Measurements from ENCODE around the gene RAF1. TPM values are rescaled to one million over a fixed set of nuclear protein-coding genes. Genes with fewer than 3 reads are reported as not detected.

The RAF1 gene
- polyA plus RNA-seq, 2 of the 4 experiments (the other 2 are of a cell fraction) = 56.2 to 94.6 TPM

DNA sequence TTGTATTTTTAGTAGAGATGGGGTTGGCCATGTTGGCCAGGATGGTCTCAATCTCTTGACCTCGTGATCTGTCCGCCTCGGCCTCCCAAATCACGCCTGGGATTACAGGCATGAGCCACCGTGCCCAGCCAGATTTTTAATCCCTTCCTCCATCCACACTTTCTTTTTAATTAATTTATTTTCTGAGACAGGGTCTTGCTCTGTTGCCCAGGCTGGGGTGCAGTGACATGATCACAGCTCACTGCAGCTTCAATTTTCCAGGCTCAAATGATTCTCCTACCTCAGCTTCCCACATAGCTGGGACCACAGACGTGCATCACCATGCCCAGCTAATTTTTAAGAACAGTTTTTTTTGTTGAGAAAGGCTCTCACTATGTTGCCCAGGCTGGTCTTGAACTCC is 43.6 kb downstream of the RAF1 start:
- DNase-seq (ENCODE audit: low read depth in 1 of 2, low spot score in 1 of 2) (no peak), FAIRE-seq (no peak), ATAC-seq (no peak)
- Histone ChIP-seq H3K4me3 (no peak overlapping the region), H3K4me2 (no peak overlapping the region), H3K9me3 (no peaks in the 10 kb centered on the region), H3K27ac (no peak overlapping the region), H3K4me1 (0 out of 3 replicates have a peak, but pooled peaks cover 4% of the 10 kb centered on the region)
- POLR2A ChIA-PET = no interaction called here
- CTCF ChIA-PET = no interaction called here
- 96% methylated on average over 6 of the region's 6 CpGs for WGBS (ENCODE audit: missing lambda C conversion rate)
- TF ChIP-seq, protein P1, sequence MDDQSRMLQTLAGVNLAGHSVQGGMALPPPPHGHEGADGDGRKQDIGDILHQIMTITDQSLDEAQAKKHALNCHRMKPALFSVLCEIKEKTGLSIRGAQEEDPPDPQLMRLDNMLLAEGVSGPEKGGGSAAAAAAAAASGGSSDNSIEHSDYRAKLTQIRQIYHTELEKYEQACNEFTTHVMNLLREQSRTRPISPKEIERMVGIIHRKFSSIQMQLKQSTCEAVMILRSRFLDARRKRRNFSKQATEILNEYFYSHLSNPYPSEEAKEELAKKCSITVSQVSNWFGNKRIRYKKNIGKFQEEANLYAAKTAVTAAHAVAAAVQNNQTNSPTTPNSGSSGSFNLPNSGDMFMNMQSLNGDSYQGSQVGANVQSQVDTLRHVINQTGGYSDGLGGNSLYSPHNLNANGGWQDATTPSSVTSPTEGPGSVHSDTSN (IDR thresholded peaks at IDR 0.05) = no peak
- TF ChIP-seq CHD4 (IDR thresholded peaks at IDR 0.05; ENCODE audit: borderline replicate concordance) (no peak), ESRRA (IDR thresholded peaks at IDR 0.05; ENCODE audit: borderline replicate concordance, low read length) (no peak)

- Histone ChIP-seq H3K9me3 (no peaks in the 10 kb centered on the region), H3K4me2 (no peak overlapping the region), H3K4me1 (0 out of 3 replicates have a peak, but pooled peaks cover 4% of the 10 kb centered on the region), H3K27ac (no peak overlapping the region), H3K4me3 (no peak overlapping the region)
- TF ChIP-seq HDAC2 (IDR thresholded peaks at IDR 0.05) (no peak), MYC (IDR thresholded peaks at IDR 0.05; ENCODE audit: borderline replicate concordance, low read length) (no peak), SMC3 (IDR thresholded peaks at IDR 0.05) (no peak), HOXB5 (CRISPR knock-in tag; IDR thresholded peaks at IDR 0.05) (no peak), RARB (CRISPR knock-in tag; IDR thresholded peaks at IDR 0.05) (no peak), ZSCAN20 (CRISPR knock-in tag; IDR thresholded peaks at IDR 0.05) (no peak), TFCP2L1 (CRISPR knock-in tag; IDR thresholded peaks at IDR 0.05) (no peak), EHF (CRISPR knock-in tag; IDR thresholded peaks at IDR 0.05) (no peak), CEBPB (IDR thresholded peaks at IDR 0.05) (no peak), GATA3 (IDR thresholded peaks at IDR 0.05; ENCODE audit: borderline replicate concordance) (no peak), RFX5 (IDR thresholded peaks at IDR 0.05) (no peak), HEYL (CRISPR knock-in tag; IDR thresholded peaks at IDR 0.05) (no peak), RCOR1 (IDR thresholded peaks at IDR 0.05; ENCODE audit: low read depth, low read length) (no peak)
- TF ChIP-seq, protein P2, sequence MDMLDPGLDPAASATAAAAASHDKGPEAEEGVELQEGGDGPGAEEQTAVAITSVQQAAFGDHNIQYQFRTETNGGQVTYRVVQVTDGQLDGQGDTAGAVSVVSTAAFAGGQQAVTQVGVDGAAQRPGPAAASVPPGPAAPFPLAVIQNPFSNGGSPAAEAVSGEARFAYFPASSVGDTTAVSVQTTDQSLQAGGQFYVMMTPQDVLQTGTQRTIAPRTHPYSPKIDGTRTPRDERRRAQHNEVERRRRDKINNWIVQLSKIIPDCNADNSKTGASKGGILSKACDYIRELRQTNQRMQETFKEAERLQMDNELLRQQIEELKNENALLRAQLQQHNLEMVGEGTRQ (IDR thresholded peaks at IDR 0.05) = no peak
- TF ChIP-seq, protein P3, sequence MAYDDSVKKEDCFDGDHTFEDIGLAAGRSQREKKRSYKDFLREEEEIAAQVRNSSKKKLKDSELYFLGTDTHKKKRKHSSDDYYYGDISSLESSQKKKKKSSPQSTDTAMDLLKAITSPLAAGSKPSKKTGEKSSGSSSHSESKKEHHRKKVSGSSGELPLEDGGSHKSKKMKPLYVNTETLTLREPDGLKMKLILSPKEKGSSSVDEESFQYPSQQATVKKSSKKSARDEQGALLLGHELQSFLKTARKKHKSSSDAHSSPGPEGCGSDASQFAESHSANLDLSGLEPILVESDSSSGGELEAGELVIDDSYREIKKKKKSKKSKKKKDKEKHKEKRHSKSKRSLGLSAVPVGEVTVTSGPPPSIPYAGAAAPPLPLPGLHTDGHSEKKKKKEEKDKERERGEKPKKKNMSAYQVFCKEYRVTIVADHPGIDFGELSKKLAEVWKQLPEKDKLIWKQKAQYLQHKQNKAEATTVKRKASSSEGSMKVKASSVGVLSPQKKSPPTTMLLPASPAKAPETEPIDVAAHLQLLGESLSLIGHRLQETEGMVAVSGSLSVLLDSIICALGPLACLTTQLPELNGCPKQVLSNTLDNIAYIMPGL (CRISPR knock-in tag; IDR thresholded peaks at IDR 0.05; ENCODE audit: borderline replicate concordance) = no peak
- TF ChIP-seq, protein P4, sequence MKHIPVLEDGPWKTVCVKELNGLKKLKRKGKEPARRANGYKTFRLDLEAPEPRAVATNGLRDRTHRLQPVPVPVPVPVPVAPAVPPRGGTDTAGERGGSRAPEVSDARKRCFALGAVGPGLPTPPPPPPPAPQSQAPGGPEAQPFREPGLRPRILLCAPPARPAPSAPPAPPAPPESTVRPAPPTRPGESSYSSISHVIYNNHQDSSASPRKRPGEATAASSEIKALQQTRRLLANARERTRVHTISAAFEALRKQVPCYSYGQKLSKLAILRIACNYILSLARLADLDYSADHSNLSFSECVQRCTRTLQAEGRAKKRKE (CRISPR knock-in tag; IDR thresholded peaks at IDR 0.05; ENCODE audit: low read depth) = no peak
- DNase-seq (ENCODE audit: low read depth in 1 of 2, low spot score in 1 of 2) (no peak), ATAC-seq (no peak), FAIRE-seq (no peak)
- ChIA-PET CTCF (interaction anchor here (0.6 to 1.7 kb wide), 2 partner anchors 18 to 31 kb away, joined by 3 read pairs; no protein-coding TSS in a partner anchor), POLR2A (no interaction called here)
- WGBS (ENCODE audit: missing lambda C conversion rate) = 91% methylated on average over 6 of the region's 6 CpGs
Observed at GRCh38 chr3:12618426-12618825, 45.5 kb downstream of the RAF1 start.

DNA sequence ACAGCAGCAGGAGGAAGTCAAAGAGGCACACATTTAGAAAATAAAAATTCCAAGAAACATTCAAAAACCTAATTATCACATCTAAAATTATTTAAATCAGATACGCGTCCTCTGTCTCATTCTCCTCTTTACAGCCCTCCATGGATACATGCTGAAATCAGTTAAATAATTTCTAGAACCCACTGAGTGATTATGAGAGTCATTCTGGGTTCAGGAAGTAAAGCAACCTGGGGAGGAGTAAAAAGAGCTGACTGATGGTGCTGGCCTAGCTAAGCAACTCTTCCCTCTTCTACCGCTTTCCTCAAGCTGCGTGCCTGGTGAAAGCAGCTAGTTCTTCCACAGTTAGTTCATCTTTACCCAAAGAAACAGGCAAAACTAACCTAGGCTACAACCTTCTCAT is 48.7 kb downstream of the RAF1 start:
- no peaks in the 10 kb centered on the region for H3K4me1 ChIP-seq
- no peak overlapping the region for H3K27ac ChIP-seq
- ChIA-PET CTCF (interaction anchor here (2.1 kb wide), 1 partner anchor 17 kb away, joined by 7 read pairs; no protein-coding TSS in a partner anchor), POLR2A (no interaction called here)
- 97% methylated on average over 4 of the region's 4 CpGs for WGBS (ENCODE audit: missing lambda C conversion rate)
- FAIRE-seq (no peak), ATAC-seq (no peak), DNase-seq (ENCODE audit: low read depth in 1 of 2, low spot score in 1 of 2) (no peak)
- H3K9me3 ChIP-seq = no peaks in the 10 kb centered on the region
- H3K4me3 ChIP-seq = no peak overlapping the region
- no peak overlapping the region for H3K4me2 ChIP-seq
- no peak for TF ChIP-seq CHD4 (IDR thresholded peaks at IDR 0.05; ENCODE audit: borderline replicate concordance)
- TF ChIP-seq CHD2 (IDR thresholded peaks at IDR 0.05; ENCODE audit: low read length, partially characterized antibody) = no peak
- no peak for TF ChIP-seq FOSB (CRISPR knock-in tag; IDR thresholded peaks at IDR 0.05)
- no peak for TF ChIP-seq HDAC2 (IDR thresholded peaks at IDR 0.05)
- no peak for TF ChIP-seq RNF2 (IDR thresholded peaks at IDR 0.05; ENCODE audit: borderline replicate concordance, low read depth)
- TF ChIP-seq NFE2L2 (conservative IDR thresholded peaks at IDR 0.05; ENCODE audit: low read length) = no peak
- TF ChIP-seq MAZ (IDR thresholded peaks at IDR 0.05; ENCODE audit: borderline replicate concordance, low read depth, low read length) = no peak
- no peak for TF ChIP-seq HOXB13 (CRISPR knock-in tag; IDR thresholded peaks at IDR 0.05; ENCODE audit: low read depth)
- no peak for TF ChIP-seq HOXB5 (CRISPR knock-in tag; IDR thresholded peaks at IDR 0.05)
- TF ChIP-seq JUNB (IDR thresholded peaks at IDR 0.05) = no peak
- no peak for TF ChIP-seq SREBF2 (IDR thresholded peaks at IDR 0.05)
- TF ChIP-seq, protein P3 (CRISPR knock-in tag; IDR thresholded peaks at IDR 0.05; ENCODE audit: borderline replicate concordance) = no peak
- TF ChIP-seq FOSL2 (IDR thresholded peaks at IDR 0.05) = no peak
- TF ChIP-seq FOSL2 (CRISPR knock-in tag; IDR thresholded peaks at IDR 0.05) = no peak

All from A549 (cell line).